HFF-Myc (cell line): ENCODE data around the gene ARHGAP27.
A peak's percentile ranks its signal among the peaks of the same experiment; 100 is the strongest.

Experiments used
- DNase-seq: peaks from one replicate; pipeline ENCODE4 v3.0.0-alpha.2; 2011; ENCODE audit warnings: low read depth; ENCODE audit errors: extremely low read depth
- H3K4me3 ChIP-seq: replicated peaks from 2 replicates; pipeline ENCODE4 v1.5.1; 2011; ENCODE audit warnings: low read depth, mild to moderate bottlenecking, control low read depth, low read length
- CTCF ChIP-seq: IDR thresholded peaks from 2 replicates; pipeline ENCODE4 v1.5.1; 2012; ENCODE audit warnings: mild to moderate bottlenecking, low read depth, low read length, control low read depth; ENCODE audit errors: missing control alignments

Gene ARHGAP27

DNA sequence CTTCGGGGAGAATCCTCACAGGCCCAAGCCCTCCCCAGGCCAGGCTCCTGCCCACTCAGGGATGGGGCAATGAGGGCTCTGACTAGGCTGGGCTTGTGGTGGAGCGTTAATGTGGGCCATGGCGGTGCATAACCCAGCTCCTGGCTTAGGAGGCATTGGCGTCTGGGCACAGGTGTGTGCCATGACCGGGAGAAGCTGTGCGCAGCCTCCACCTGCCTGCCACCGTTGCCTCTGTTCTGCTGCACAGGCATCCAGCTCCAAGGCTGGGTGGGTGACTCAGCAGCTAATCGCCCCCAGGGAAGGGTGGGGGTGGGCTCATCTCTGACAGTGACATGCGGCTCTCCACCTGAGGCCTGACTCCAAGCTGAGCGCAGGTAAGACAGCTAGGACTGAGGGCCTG lies 3.5 kb upstream of the ARHGAP27 start:
- no peak for TF ChIP-seq CTCF
- no peak for DNase-seq
- no peak overlapping the region for H3K4me3 ChIP-seq

DNA sequence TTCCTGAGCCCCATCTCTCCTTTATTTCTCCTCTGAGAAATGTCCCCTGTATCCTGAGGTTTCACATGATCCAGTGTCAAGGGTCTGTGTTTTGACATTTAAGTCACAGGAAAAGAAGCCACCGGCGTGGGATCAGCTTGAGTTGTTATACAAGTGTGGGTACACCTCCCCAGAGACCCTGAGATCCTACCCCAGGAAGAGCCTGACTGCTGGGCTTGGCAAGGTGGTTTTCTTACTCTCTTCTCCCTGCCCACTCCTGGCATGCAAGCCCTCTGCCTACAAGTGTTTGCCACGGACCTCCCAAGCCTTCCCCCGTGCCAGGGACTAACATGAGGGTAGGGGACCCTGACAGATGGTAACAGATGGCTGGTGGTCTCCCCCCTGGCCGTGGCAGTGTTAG lies 2.8 kb upstream of the ARHGAP27 start:
- TF ChIP-seq CTCF = no peak
- DNase-seq = no peak
- no peak overlapping the region for H3K4me3 ChIP-seq

GRCh38 chr17:45433159-45433535 lies 477 bp upstream of the ARHGAP27 start:
- no peak for DNase-seq
- H3K4me3 ChIP-seq = no peak overlapping the region
- TF ChIP-seq CTCF = no peak

- no peak for TF ChIP-seq CTCF
- DNase-seq = no peak
- H3K4me3 ChIP-seq = peak overlapping the region; percentile 32
Measured at GRCh38 chr17:45431531-45432404, 902 bp downstream of the ARHGAP27 start.

GRCh38 chr17:45430738-45431530 lies 1.7 kb downstream of the ARHGAP27 start:
- peak overlapping the region; percentile 32 for H3K4me3 ChIP-seq
- TF ChIP-seq CTCF = no peak

DNA sequence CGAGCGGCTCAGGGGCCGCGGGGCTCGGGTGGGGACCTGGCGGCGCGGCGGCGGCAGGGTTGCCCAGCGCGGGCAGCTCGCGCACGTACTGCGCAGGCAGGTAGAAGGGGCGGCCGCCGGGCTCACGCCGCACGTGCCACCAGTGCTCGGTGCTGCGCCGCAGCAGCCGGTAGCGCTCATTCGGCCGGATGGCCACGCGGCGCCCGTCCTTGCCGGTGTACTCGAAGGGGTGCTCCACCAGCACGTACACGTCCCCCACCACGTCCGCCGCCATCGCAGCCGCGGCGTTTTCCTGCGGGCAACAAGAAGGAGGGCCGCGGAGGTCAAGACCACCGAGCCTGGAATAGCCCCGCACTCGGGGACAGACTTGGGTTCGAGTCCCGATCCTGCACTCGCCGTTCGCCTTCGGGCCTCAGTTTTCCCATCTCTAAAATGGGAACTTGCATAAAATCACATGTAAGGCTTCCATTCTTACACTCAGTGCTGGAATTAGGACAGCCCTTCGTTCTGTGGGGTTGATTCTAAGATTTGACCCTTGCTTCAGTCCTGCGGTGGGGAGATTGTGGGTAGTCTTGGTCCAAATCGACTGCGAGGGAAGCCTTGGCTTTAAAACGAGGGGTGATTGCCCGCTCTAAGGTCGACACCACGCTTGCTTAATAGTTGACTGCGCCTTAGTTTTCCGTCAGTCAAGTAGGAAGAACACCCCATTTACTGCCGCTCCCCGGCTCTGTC lies 2.5 kb downstream of the ARHGAP27 start:
- DNase-seq = no peak
- no peak overlapping the region for H3K4me3 ChIP-seq
- TF ChIP-seq CTCF = no peak

More at GRCh38 chr17:45430738-45431530, 1.7 kb downstream of the ARHGAP27 start:
- no peak for DNase-seq
